GM04504 (cell line): ENCODE measurements around the gene GNB4.

ENCODE experiments used
- DNase-seq: peaks from one replicate; pipeline ENCODE4 v3.0.0-alpha.2; 2012; ENCODE audit warnings: low read depth

GNB4 gene

GRCh38 chr3:179436517-179436916 is 14.8 kb downstream of the GNB4 start:
- DNase-seq: no peak

DNA sequence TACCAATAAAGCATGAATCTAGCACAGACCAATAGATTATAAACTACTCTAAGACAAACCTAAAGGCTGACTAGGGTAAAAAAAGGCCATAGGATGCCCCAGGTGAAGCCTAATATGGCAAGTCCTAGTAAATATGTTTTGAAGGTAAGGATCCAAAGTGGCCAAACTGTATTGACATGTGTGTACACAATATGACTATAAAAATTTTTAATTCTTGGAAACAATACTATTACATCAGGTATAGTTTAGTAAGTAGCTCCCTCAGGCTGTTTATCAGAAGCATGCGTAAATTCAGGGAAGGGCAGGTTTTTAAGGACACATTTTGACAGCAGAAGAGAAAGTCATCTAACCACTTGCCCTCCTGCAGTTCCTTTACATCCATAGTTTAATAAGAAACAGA is 18.8 kb downstream of the GNB4 start:
- no peak for DNase-seq

GRCh38 chr3:179432021-179432420 is 19.2 kb downstream of the GNB4 start:
- DNase-seq: no peak

- DNase-seq: no peak
Observed at GRCh38 chr3:179430277-179430870, 20.9 kb downstream of the GNB4 start.

- DNase-seq: no peak
Observed at GRCh38 chr3:179428876-179429548, 22.3 kb downstream of the GNB4 start.

GRCh38 chr3:179425075-179425474 is 26.2 kb downstream of the GNB4 start:
- no peak for DNase-seq

GRCh38 chr3:179421500-179421899 is 29.8 kb downstream of the GNB4 start:
- DNase-seq: no peak

DNA sequence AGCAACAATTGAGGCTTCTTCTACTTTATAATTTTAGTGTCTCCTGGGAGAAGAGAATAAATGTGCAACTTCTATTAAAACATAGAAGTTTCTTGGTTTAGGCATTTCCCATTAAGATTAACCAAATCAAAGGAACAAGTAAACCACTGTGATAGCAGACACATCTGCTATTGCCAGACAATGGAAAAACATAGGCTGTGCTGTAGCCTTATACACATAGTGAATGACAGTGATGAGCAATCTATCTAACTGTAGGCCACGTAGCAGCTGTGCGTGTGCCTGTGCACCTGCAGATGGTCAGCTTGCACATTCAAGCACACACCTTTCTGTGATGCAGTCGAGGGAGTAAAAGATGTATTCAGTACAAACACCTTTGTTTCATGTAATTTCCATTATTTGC is 32.7 kb downstream of the GNB4 start:
- no peak for DNase-seq

GRCh38 chr3:179416681-179417080 is 34.6 kb downstream of the GNB4 start:
- DNase-seq: peak; percentile 41

DNA sequence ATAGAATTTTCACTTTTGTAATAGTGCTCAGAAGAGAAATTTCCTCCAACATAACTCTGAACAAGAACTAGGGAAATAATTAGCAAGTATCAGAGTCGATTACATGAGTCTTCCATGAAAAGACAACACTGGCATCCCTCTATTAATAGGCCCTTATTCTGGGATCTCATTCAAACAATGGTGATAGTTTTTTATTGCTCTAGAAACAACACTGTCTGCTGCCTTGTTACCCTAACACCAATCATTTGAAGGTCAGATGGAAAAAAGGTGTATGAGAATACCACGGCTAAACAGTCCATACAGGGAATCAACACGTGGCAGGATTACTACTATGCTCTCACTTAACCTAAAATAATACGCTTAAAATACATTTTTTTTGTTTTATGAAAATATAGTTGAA is 35.9 kb downstream of the GNB4 start:
- DNase-seq: no peak

DNA sequence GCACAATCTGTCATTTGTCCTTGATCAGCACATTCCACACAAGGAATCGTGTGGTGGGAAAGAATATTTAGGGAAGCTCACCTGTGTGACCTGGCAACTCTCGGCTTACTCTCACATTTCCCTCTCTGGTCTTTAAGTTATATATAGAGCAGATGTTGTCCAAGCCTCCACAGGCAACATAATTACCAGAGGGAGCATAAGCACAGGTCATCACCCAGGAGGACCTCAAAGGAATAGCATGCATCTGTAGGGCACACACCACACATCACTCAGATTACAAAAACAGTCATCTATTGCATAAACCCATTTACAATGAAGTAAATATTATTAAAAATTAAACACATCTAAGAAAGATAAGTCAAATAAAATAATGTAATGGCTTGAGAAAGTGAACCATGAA is 36.5 kb downstream of the GNB4 start:
- DNase-seq: no peak

- DNase-seq: no peak
Observed at GRCh38 chr3:179410999-179411398, 40.3 kb downstream of the GNB4 start.

DNA sequence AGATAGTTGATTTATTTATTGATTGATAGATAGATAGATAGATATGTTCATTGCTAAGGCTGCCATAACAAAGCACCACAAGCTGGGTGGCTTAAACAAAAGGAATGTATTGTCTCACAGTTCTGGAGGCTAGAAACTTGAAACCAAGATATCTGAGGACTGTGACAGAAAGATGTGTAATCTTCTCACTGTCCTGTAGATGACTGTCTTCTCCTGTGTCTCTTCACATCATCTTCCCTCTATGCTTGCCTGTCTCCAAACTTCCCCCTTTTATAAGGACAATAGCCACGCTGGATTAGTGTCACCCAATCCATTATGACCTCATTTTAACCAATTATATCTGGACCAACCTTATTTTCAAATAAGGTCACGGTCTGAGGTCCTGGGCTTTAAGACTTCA is 40.9 kb downstream of the GNB4 start:
- DNase-seq: peak; percentile 18

- DNase-seq: no peak
Observed at GRCh38 chr3:179404307-179404706, 47.0 kb downstream of the GNB4 start.

GRCh38 chr3:179402963-179403362 is 48.3 kb downstream of the GNB4 start:
- no peak for DNase-seq

- no peak for DNase-seq
Observed at GRCh38 chr3:179401561-179401960, 49.7 kb downstream of the GNB4 start.

DNA sequence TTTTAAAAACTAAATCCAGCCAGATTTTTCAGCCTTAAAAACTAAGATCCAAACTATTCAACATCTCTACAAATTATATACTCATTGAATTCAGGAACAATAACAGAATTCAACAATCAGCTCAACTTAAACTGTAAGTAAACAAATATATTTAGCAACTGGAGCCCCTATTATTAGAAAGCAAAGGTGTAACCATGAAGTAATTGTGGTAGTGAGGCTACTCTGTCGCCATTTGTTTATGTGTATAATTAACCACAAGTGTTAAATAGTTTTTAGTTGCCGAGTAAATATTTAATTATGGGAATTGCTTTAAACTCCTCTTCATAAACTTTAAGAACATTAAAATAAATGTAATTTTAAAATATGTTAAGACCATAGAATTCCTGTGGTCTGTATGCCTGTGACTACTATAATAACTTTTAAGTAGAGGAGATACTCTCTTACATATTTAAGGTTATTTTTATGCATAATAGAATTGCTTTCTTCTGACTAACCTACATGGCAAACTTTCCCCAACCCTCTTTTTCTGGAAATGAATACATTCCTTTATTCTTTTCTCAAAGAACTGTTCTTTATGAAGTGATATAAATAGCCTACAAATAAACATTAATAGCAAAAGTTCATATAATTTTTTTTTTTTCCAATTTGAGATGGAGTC is 52.6 kb downstream of the GNB4 start:
- peak; percentile 3 for DNase-seq

GRCh38 chr3:179391906-179392305 is 59.4 kb downstream of the GNB4 start:
- no peak for DNase-seq

GRCh38 chr3:179376474-179376873 is 74.8 kb downstream of the GNB4 start:
- no peak for DNase-seq

GRCh38 chr3:179375091-179375999 is 75.9 kb downstream of the GNB4 start:
- DNase-seq: no peak

DNA sequence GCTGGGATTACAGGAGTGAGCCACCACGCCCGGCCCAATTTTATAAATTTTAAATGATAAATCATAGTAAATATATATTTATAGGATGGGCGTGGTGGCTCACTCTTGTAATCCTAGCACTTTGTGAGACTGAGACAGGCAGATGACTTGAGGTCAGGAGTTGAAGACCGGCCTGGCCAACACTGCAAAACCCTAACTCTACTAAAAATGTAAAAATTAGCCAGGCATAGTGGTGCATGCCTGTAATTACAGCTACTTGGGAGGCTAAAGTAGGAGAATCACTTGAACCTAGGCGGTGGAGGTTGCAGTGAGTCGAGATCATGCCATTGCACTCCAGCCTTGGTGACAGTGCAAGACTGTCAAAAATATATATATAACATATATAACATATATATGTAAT is 77.3 kb downstream of the GNB4 start:
- DNase-seq: no peak

DNA sequence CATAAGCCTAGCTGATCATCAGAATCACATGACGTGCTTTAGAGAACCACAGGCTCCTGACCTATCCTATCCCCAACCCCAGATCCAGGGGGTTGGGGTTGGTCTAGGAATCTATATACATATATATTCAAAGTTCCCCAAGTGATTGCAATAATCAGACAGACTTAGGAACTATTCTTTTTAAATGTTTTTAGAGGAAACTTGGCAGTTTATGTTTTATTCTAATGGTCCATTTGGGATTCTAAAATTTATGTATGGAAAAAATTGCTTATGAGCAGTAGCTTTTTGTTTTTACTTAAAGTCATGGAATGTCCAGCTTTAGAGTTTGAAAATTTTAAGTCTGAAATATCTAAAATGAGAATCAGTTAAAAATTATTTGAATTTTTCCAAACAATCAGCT is 81.6 kb downstream of the GNB4 start:
- DNase-seq: no peak

DNA sequence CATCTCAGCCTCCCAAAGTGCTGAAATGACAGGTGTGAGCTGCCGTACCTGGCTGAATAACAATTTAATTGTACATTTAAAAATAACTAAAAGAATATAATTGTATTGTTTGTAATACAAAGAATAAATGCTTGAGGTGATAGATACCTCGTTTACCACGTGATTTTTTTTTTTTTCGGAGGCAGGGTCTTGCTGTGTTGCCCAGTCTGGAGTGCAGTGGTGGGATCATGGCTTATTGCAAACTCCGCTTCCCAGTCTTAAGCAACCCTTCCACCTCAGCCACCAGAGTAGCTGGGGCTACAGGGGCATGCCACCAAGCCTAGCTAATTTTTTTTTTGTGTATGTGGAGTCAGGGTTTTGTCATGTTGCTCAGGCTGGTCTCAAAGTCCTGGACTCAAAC is 87.9 kb downstream of the GNB4 start:
- DNase-seq: no peak
